NCI-H2081 (cell line): ENCODE measurements around the gene MPP2.
"Not testable (repeated sequence)": the region's sequence is repeated elsewhere in the genome, so short reads cannot be mapped to it uniquely, and the experiment has no call there.

Experiments used
- DNase-seq, 2 experiments: peaks; one replicate each; lab custom pipeline; 2025; lab: John Stamatoyannopoulos, UW

Gene MPP2

DNA sequence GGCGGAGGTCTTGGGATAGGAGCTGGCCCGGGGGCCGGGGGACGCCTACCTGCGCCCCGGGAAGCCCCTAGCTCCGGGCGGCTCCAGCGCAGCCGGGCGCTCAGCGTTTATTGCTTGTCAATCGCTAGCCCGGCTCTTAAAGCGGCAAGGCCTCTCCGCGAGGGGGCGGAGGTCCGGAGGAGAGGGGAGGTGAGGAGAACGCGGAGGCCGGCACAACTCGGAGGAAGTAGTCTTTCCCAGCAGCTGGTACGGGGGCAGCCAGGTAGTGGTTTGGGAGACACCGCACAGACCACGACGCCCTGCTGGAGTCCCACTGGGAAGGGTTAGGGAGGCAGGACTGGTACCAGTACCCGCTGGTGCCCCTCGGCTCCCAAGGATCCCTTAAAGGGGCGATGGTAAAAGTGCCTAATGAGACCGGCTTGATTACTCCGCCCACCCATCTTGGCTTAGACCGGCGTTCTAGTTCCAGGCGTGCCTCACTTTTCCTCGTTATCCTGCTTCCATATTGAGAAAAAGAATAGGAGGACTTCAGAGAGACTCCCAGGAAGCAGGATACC lies at the start of gene MPP2:
TSS of gene MPP2 (minus strand) at position 112 of the 557 bp plus-strand sequence. CDS start 3,076 bp downstream, outside the sequence.
- DNase-seq: peak; percentile 22 to 42

DNA sequence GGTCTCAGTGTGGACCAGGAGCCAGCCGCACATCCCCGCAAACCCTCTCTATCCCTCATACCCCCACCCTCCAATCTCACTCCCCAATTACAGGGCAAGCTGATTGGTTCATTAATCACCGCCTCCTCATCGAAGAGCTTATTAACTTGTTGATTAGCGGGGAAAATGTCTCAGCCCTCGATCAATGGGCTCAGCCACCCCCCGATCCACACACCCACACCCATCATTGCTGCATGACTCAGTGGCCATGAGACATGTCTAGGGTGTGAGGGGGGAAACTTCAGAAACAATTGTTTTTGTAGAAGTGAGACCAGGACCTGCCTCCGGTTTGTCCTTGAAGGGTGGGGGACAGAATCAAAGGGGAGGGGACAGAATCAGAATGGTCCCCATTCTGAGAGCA lies 48.9 kb upstream of the MPP2 start:
- DNase-seq: no peak

- no peak for DNase-seq
These were observed 46.4 kb upstream of the MPP2 start, which contains the start of gene PYY for GRCh38 chr17:43953746-43954145. Gene PYY (minus strand): TSS chr17:43953940. CDS start chr17:43953483, 457 bp downstream.

- no peak for DNase-seq
These were observed 45.7 kb upstream of the MPP2 start for GRCh38 chr17:43952724-43953666.

DNA sequence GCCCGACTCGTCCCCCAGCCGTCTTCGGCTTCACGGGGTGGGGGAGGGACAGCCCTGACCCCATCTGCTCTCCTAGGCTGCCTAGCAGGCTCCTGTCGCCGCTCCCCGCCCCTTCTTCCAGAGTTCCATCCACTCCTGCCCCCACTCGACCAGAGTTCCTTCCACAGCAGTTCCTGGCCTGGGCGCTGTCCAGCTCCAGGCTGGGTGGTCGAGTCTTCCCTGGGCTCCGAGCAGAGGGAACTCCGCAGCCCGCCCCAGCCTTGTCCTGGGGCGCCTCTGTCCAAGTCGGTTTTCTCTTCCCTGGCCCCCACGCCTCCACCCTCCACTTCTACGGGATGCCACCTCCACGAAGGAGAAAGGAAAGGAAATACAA lies 45.0 kb upstream of the MPP2 start:
- no peak for DNase-seq

GRCh38 chr17:43951750-43952149 lies 44.4 kb upstream of the MPP2 start:
- DNase-seq: no peak

DNA sequence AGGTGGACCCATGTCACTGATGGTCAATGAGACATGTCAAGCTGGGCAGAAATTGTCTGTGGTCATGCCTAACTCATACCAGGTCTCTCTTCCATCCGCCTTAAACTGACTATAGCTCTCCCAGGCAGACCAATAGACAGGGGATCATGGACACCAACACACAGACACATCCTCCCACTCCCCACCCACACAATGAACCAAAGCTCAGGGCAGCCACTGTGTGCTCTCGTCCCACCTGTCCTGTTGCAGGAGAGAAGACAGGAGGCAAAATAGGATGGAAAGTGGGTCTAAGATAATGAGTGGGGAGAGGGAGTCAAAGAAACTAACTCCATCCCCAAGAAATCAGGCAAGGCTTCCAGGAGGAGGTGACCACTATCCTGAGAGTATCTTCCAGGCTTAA lies 43.2 kb upstream of the MPP2 start:
- no peak for DNase-seq

DNA sequence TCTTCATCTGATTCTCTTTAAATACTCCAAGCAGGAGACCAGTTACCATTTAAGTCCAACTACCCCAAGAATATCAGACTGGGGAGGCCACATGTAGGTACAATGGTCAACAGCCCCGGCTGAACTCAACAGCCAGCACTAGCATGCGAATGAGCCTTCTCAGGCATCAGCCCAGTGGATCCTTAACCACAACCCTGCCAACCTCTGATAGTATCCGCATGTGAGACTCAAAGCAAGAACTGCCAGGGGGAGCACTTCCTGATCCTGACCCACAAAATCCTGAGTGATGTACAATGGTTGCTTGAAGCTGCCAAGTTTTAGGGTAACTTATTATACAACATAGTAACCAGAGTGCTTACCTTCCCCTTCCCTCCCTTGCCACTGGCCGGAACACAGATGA lies 42.4 kb upstream of the MPP2 start:
- no peak for DNase-seq

DNA sequence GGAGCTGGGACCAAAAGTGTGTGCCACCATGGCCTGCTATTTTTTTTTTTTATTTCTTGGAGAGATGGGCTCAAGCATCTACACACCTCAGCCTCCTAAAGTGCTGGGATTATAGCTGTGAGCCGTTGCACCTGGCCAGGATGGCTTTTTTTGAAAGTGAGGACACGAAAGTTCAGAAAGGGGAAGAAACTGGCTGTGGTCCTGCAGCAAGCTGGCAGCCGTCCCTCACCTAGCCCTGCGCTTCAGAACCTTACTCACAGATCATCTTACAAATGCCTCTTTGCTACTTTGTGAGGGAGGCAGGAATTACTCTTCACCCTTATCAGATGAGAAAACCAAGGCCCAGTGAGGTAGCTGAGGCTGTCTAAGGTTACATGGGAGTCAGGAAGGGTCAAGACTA lies 39.4 kb upstream of the MPP2 start:
- no peak for DNase-seq

DNA sequence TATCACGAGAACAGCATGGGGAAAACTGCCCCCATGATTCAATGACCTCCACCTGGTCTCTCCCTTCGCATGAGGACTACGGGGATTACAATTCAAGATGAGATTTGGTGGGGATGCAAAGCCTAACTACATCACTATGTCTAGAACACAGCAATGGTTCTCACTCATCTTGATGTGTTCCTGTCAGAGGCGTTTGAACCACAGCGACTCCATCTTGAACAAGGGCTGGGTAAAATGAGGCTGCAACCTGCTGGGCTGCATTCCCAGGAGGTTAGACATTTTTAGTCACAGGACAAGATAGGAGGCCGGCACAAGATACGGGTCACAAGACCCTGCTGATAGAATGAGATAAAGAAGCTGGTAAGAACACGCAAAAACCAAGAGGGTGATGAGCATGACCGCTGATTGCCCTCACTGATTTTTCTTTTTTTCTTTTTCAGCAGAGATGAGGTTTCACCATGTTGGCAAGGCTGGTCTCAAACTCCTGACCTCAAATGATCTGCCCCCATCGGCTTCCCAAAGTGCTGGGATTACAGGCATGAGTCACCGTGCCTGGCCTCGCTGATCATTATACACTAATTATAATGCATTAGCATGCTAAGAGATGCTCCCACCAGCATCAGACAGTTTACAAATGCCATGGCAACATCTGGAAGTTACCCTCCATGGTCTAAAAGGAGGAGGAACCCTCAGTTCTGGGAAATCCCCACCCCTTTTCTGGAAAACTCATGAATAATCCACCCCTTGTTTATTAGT lies 37.9 kb upstream of the MPP2 start:
- DNase-seq: no peak

- no peak for DNase-seq
These were observed 34.8 kb upstream of the MPP2 start, which contains the start of gene PPY for GRCh38 chr17:43942051-43942685. Gene PPY (minus strand): TSS chr17:43942476. CDS start chr17:43941654, 822 bp downstream.

- DNase-seq: peak; percentile 39 to 46
These were observed 33.3 kb upstream of the MPP2 start for GRCh38 chr17:43940630-43941029.

DNA sequence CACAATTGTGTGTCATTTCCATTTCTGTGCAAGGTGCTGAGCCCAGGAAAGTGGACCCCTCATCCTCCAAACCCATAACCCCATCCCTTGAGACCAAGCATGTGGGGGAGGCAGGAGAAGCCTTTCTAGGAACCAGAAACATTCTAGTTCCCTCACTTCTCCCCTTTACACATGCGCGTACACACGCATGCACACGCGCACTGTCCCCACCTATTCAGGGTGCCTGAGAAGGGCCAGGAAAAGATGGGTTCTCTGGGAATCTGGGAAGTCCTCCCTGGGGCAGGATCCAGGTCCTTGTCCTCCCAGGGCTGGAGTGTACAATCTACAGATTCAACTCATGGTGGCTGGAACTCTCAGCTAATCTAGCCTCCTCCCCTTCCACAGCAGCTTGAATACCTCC lies 32.5 kb upstream of the MPP2 start:
- DNase-seq: no peak

DNA sequence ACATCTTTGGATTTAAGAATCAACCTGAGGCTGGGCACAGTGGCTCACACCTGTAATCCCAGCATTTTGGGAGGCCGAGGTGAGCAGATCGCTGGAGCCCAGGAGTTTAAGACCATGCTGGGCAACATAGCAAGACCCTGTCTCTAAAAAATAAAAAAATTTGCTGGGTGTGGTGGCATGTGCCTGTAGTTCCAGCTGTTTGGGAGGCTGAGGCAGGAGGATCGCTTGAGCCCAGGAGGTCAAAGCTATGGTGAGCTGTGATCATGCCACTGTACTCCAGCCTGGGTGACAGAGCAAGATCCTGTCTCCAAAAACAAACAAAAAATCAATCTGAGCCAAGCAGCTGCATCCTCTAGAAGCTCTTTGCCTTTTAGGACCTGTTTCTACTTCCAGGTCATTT lies 32.1 kb upstream of the MPP2 start:
- DNase-seq: not testable (repeated sequence)

GRCh38 chr17:43938838-43939182 lies 31.5 kb upstream of the MPP2 start:
- no peak for DNase-seq

- DNase-seq: no peak
These were observed 29.1 kb upstream of the MPP2 start for GRCh38 chr17:43936434-43936833.

- DNase-seq: no peak
These were observed 28.6 kb upstream of the MPP2 start for GRCh38 chr17:43935926-43936261.

DNA sequence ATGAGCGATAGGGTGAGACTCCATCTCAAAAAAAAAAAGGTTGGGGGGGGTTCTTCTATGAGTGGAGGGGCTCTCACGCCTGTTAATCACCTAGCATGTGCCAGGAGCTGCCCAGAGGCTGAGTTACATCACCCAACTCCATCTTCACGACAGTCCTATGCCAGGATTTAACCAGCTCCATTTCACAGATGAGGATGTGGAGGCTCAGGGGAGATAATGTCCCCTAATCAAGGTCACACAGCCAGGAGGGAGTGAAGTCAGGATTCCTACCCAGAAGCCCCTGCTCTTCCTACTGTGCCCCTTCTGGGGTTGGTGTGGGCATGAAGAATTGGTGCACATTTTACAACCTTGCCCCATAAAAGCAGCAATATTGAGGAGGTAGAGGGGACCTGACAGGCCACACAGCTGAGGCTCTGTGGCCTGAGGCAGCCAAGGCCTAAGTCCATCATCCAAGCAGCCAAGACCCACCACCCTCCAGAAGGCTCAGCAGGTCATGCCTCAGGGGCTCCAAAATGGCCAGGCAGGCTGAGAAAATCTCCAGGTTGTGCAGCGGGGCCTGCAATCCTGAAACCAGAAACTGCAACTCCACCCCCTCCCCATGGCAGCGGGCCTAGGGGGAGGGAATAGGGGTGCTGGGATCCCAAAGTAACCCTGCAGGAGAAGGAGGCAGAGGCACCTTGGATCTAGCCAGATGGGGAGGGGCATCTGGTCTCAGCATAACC lies 28.0 kb upstream of the MPP2 start:
- no peak for DNase-seq

GRCh38 chr17:43932923-43933322 lies 25.6 kb upstream of the MPP2 start:
- no peak for DNase-seq

DNA sequence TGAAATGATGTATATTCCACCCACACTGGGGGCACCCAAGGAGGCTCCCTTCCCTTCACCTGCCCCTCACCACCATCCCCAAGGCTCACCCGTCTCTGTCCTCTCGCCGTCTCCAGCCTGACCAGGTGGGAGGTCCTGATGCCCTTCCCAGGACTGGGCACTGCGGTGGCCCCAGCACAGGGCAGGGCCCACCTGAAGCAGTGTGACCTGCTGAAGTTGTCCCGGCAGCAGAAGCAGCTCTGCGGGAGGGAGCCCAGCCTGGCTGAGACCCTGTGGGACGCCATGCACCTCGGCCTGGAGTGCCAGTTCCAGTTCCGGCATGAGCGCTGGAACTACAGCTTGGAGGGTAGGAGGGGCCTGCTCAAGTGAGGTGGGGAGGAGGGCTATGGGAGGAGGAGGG lies 25.0 kb upstream of the MPP2 start:
- DNase-seq: no peak

DNA sequence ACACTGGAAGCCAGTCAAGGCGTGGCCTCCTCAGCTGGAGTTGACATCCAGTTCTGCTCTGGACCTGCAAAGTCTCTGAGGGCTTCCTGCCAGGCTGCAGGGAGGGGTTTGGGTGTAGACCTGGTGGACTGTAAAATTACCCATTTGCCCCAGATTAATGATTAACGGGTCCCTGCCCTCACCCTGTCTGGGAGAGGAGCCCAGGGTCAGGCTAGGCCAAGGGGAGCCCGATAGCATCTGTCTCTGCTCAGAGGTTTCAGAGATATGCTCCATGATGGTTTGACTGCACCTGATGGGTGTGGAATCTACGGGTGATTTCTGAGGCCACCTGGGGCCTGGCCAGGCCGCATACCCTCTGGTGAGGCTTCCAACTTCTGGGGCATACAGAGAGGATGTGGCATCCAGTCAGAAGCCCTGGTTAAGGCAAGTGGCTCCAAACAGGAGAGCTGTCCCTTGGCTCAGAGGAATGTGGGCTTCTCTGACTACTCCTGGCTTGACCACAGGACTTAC lies 23.8 kb upstream of the MPP2 start:
- DNase-seq: no peak
